Liver (tissue), 3 donors: ENCODE results near the gene USP21.

Experiments
- EGR1 ChIP-seq, 2 donors: IDR thresholded peaks; 2 replicates each; pipeline ENCODE4 v1.6.1; 2016 to 2018; ENCODE audit warnings: antibody characterized with exemption in 2 of 2, low read depth in 2 of 2
- GABPA ChIP-seq, 2 donors: IDR thresholded peaks in 1 of 2; conservative IDR thresholded peaks in 1 of 2; 2 replicates each; pipeline ENCODE4 v1.6.1; 2016; ENCODE audit warnings: antibody characterized with exemption in 2 of 2, mild to moderate bottlenecking in 1 of 2, moderate library complexity in 1 of 2
- HNF4G ChIP-seq: IDR thresholded peaks from 2 replicates; pipeline ENCODE4 v1.6.1; 2016; ENCODE audit warnings: antibody characterized with exemption
- JUND ChIP-seq, 2 donors: IDR thresholded peaks; 2 replicates each; pipeline ENCODE4 v1.6.1; 2016; ENCODE audit warnings: antibody characterized with exemption in 2 of 2
- RAD21 ChIP-seq, 2 donors: IDR thresholded peaks; 2 replicates each; pipeline ENCODE4 v1.6.1; 2016; ENCODE audit warnings: antibody characterized with exemption in 2 of 2, mild to moderate bottlenecking in 2 of 2
- RXRA ChIP-seq, 2 donors: IDR thresholded peaks; 2 replicates each; pipeline ENCODE4 v1.6.1; 2017 to 2018; ENCODE audit warnings: antibody characterized with exemption in 2 of 2, mild to moderate bottlenecking in 1 of 2
- SP1 ChIP-seq: IDR thresholded peaks from 2 replicates; pipeline ENCODE4 v1.6.1; 2018; ENCODE audit warnings: antibody characterized with exemption, mild to moderate bottlenecking
- TAF1 ChIP-seq: conservative IDR thresholded peaks from 2 replicates; pipeline ENCODE4 v1.6.1; 2016; ENCODE audit warnings: antibody characterized with exemption, mild to moderate bottlenecking
- YY1 ChIP-seq: IDR thresholded peaks from 2 replicates; pipeline ENCODE4 v1.6.1; 2016; ENCODE audit warnings: antibody characterized with exemption, mild to moderate bottlenecking
- TF ChIP-seq, protein P1 (sequence below): IDR thresholded peaks from 2 replicates; pipeline ENCODE4 v1.6.1; 2016; ENCODE audit warnings: antibody characterized with exemption
- TF ChIP-seq, protein P2 (sequence below): fragments of 150-350 bp; IDR thresholded peaks from 2 replicates; pipeline ENCODE4 v1.5.1; 2017; ENCODE audit warnings: improper control_type of control experiment, low read depth, low read length; ENCODE audit not compliant: missing input control
- TF ChIP-seq, protein P3 (sequence below): IDR thresholded peaks from 2 replicates; pipeline ENCODE4 v1.6.1; 2016; ENCODE audit warnings: antibody characterized with exemption
- TF ChIP-seq, protein P4 (sequence below): IDR thresholded peaks from 2 replicates; pipeline ENCODE4 v1.6.1; 2016; ENCODE audit warnings: antibody characterized with exemption
- TF ChIP-seq, protein P5 (sequence below): IDR thresholded peaks from 2 replicates; pipeline ENCODE4 v1.6.1; 2016; ENCODE audit warnings: antibody characterized with exemption, mild to moderate bottlenecking
- donor health status: healthy.
- donor health status: healthy.

DNA sequence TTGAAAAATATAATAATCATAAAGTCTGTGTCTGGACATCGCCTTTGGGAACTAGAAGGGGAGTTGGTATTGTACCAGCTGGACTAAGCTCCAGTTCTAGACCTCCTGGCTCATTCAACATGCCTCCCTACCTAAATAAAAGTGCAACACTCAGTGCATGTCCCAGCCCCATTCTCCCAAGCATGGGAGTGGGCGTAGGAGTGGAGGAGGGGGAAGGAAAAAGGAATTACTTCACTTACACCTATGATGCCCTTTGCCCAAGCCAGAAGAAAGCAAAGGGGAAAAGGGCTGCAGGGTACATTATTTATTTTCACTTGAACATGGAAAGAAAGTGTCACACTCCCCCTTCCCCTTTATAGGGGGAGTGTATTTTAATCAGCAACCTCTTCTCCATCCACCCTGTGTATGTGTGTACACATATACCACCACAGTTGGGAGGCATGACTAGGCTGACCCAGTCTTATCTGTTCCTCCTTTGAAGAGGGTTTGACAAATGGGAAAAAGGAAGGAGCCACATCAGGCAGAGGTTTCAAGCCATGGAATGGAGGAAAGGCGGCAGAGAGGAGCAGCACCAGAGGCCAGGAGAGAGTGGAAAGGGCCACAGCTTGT lies 38.2 kb upstream of the USP21 start:
- TF ChIP-seq, protein P1, sequence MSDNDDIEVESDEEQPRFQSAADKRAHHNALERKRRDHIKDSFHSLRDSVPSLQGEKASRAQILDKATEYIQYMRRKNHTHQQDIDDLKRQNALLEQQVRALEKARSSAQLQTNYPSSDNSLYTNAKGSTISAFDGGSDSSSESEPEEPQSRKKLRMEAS: no peak
- TF ChIP-seq, protein P2, sequence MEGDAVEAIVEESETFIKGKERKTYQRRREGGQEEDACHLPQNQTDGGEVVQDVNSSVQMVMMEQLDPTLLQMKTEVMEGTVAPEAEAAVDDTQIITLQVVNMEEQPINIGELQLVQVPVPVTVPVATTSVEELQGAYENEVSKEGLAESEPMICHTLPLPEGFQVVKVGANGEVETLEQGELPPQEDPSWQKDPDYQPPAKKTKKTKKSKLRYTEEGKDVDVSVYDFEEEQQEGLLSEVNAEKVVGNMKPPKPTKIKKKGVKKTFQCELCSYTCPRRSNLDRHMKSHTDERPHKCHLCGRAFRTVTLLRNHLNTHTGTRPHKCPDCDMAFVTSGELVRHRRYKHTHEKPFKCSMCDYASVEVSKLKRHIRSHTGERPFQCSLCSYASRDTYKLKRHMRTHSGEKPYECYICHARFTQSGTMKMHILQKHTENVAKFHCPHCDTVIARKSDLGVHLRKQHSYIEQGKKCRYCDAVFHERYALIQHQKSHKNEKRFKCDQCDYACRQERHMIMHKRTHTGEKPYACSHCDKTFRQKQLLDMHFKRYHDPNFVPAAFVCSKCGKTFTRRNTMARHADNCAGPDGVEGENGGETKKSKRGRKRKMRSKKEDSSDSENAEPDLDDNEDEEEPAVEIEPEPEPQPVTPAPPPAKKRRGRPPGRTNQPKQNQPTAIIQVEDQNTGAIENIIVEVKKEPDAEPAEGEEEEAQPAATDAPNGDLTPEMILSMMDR: no peak
- TF ChIP-seq, protein P3, sequence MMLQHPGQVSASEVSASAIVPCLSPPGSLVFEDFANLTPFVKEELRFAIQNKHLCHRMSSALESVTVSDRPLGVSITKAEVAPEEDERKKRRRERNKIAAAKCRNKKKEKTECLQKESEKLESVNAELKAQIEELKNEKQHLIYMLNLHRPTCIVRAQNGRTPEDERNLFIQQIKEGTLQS: no peak
- TF ChIP-seq RAD21 (IDR thresholded peaks at IDR 0.05): no peak
- TF ChIP-seq HNF4G: no peak
- TF ChIP-seq GABPA (IDR thresholded peaks at IDR 0.05 in 1 of 2, conservative IDR thresholded peaks at IDR 0.05 in 1 of 2): no peak
- TF ChIP-seq YY1: no peak
- TF ChIP-seq JUND (IDR thresholded peaks at IDR 0.05): no peak
- TF ChIP-seq TAF1: no peak
- TF ChIP-seq EGR1 (IDR thresholded peaks at IDR 0.05; ENCODE audit: low read depth in 2 of 2): no peak
- TF ChIP-seq, protein P4, sequence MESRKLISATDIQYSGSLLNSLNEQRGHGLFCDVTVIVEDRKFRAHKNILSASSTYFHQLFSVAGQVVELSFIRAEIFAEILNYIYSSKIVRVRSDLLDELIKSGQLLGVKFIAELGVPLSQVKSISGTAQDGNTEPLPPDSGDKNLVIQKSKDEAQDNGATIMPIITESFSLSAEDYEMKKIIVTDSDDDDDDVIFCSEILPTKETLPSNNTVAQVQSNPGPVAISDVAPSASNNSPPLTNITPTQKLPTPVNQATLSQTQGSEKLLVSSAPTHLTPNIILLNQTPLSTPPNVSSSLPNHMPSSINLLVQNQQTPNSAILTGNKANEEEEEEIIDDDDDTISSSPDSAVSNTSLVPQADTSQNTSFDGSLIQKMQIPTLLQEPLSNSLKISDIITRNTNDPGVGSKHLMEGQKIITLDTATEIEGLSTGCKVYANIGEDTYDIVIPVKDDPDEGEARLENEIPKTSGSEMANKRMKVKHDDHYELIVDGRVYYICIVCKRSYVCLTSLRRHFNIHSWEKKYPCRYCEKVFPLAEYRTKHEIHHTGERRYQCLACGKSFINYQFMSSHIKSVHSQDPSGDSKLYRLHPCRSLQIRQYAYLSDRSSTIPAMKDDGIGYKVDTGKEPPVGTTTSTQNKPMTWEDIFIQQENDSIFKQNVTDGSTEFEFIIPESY: no peak
- TF ChIP-seq, protein P5, sequence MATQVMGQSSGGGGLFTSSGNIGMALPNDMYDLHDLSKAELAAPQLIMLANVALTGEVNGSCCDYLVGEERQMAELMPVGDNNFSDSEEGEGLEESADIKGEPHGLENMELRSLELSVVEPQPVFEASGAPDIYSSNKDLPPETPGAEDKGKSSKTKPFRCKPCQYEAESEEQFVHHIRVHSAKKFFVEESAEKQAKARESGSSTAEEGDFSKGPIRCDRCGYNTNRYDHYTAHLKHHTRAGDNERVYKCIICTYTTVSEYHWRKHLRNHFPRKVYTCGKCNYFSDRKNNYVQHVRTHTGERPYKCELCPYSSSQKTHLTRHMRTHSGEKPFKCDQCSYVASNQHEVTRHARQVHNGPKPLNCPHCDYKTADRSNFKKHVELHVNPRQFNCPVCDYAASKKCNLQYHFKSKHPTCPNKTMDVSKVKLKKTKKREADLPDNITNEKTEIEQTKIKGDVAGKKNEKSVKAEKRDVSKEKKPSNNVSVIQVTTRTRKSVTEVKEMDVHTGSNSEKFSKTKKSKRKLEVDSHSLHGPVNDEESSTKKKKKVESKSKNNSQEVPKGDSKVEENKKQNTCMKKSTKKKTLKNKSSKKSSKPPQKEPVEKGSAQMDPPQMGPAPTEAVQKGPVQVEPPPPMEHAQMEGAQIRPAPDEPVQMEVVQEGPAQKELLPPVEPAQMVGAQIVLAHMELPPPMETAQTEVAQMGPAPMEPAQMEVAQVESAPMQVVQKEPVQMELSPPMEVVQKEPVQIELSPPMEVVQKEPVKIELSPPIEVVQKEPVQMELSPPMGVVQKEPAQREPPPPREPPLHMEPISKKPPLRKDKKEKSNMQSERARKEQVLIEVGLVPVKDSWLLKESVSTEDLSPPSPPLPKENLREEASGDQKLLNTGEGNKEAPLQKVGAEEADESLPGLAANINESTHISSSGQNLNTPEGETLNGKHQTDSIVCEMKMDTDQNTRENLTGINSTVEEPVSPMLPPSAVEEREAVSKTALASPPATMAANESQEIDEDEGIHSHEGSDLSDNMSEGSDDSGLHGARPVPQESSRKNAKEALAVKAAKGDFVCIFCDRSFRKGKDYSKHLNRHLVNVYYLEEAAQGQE: no peak
- no peak for TF ChIP-seq SP1
- no peak for TF ChIP-seq RXRA (IDR thresholded peaks at IDR 0.05)
